T-helper 2 cell treated with Interferon-gamma antibody and Interleukin-4, amounts not matched to agents 100 ng/mL and 5 ng/mL, for 36 hours (primary cell): ENCODE results near the gene SMIM24. TPM values are rescaled to one million over a fixed set of nuclear protein-coding genes. Genes with fewer than 3 reads are reported as not detected.

ENCODE experiments used
- intact Hi-C: fragments of 100-400 bp; cut with micrococcal nuclease; formaldehyde crosslinking; loops from one replicate; pipeline ENCODE4 v1.15.1; 2023
- total RNA-seq: library from RNA; stranded (reverse); gene quantifications from 2 replicates; pipeline ENCODE4 v1.2.3, GENCODE V29; 2022

SMIM24 gene
- total RNA-seq, 1 donor from 2014 or later, result 1.5 TPM

DNA sequence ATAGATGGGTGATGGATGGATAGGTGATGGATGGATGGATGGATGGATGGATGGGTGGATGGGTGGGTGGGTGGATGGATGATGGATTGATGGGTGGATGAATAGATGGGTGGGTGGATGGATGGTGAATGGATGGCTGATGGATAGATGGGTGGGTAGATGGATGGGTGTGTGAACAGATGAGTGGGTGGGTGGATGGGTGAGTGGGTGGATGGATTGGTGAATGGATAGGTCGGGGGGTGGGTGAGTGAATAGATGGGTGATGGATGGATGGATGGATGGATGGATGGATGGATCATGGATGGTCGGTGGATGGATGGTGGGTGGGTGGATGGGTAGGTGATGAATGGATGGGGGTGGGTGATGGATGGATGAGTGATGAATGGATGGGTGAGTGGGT, 3.5 kb downstream of the SMIM24 start:
- intact Hi-C loops, result no loop called here

DNA sequence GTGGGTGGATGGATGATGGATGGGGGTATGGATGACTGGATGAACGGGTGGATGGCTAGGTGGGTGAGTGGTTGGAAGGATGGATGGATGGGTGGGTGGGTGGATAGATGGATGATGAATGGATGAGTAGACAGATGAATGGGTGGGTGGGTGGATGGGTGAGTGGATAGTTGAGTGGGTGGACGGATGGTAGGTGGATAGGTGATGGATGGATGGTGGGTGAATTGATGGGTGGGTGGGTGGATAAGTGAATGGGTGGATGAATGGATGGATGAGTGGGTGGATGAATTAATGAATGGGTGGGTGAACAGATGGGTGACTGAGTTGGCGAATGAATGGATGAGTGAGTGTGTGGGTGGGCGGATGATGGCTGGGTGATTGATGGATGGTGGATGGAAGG, 4.9 kb downstream of the SMIM24 start:
- intact Hi-C loops, result no loop called here

- intact Hi-C loops, result no loop called here
Measured at GRCh38 chr19:3474614-3475013, 5.7 kb downstream of the SMIM24 start.

DNA sequence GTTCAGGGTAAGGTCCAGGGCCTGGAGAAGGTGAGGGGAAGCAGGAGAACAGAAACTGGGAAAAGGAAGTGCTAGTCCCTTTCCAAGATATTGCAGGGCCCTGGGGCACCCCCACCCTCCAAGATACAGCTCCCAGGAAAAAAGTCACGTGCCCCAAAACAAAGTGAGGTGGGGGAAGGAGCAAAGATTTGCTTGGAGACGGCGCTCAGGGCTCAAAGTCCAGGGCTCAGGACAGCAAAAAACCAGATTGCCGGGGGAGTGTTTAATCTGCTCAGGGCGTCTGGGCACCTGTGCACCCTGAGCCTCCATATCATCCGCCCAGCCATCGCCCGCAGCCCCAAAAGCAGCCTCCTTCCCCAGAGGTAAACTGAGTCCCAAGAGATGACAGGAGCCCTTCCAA, 6.3 kb downstream of the SMIM24 start:
- intact Hi-C loops, result no loop called here

DNA sequence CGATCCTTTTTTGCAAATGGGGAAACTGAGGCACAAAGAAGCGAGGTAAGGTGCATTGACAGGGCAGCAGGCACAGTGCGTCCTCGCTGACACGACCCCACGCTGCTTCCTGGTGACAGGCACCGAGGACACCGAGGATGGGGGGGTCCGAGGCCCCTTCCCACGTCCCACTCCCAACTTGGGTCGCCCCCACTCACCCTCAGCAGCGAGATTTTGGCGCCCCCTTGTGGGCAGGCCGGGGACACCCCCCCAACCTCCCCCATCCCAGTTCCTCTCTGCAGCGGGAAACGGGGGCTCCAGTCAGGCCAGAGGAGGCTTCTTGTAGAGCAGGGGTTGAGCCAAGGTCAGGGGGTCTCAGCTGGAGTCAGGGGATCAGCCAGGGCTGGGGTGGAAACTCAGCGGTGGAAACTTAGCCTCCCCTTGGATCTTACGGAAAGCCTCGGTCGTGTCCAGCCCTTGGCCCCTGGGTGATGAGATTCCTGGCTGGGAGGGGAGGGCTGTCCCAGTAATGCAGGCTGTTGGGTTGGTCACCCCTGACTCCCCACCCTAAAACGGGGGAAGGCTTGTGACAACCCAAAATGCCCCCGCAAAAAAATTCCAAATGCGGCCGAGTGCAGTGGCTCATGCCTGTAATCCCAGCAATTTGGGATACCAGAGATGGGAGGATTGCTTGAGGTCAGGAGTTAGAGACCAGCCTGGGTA, 8.2 kb downstream of the SMIM24 start:
- intact Hi-C loops, result no loop called here

GRCh38 chr19:3470500-3471128, 9.7 kb downstream of the SMIM24 start:
- intact Hi-C loops, result no loop called here

DNA sequence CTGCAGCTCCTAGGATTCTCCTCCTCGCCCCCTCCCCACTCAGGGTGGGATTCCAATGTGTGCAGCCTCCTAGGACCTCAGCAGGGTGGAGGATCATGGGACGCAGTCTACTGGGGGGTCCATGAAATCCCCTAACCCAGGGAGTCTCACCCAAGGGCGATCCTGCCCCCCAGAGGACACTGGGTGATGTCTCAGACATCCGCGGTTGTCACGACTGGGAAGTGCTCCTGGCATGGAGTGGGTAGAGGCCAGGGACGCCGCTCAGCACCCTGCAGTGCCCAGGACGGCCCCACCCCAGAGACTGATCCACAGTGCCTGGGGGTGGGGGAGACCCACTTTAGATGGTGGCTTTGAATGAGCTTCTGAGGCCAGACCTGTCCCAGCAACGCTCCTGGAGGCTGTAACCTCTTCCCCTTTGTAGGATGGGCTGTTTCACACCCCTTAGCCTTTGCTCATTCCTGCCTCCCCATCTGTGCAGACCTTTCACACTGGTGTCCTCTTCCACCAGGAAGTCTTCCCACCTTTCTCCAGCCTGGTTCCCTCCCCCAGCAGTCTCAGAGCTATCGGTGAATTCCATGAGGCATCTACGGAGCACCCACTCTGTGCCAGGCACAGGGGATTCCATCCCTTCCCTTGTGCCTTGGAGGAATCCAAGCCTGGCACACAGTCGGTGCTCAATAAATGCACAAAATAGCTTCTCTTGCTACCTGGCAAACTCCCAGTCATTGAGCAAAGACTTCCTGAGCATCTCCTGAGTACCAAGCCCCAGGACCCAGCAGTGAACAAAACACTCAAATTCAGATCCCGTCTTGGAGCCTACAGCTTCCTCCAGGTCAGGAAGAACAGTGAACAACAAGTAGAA, 10.5 kb downstream of the SMIM24 start:
- intact Hi-C loops, result no loop called here

DNA sequence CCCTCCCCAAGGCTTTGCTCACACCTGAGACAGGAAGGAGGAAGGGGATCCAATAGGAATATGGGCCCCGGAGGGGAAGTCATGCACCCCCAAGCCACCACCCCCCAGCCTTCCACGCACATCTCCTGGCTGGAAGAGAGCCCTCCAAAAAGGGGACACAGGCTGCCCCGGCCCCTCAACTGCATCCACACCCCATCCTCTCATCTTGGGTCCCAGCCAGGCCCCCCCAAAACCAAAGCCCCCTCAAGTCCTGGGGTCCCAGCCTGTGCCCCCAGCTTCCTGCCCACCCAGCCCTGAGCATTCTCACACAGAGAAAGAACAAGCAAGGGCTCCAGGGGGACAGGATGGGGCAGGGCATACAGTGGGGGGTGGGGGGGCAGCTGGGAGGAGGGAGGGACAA, 12.1 kb downstream of the SMIM24 start:
- intact Hi-C loops, result no loop called here

DNA sequence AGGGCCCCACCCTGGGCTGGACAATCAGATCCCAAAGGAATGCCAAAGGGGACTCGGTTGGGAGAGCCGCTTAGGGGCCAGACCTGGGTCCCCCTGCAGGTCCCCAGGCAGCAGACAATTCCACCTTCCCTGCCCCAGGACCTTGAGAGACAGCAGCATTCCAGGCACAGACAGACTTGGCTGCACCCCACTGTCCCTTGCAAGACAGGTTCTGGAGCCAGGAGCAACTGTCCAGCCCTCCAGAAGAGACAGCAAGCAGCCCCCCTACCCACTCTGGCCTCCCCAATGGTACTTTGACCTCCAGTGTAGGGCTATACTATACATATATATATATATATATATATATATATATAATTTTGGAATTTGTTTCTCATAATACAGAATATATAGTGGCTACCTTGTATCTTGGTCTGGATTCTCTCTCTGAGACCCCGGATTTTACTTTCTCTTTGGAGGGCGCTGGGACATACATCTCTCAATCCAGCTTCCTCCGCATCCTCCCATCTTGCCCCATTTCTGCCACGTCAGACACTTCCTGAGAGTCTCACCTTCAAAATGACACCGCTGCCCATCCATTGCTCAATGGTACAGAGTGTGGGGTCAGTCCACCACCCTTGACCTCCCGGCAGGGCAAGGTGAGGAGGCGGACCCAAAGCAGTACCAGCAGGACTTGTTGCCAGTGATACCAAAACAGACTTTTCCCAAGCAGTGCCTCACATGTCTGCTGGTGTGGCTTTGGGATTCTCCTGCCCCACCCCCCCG, 12.7 kb downstream of the SMIM24 start:
- intact Hi-C loops, result no loop called here

DNA sequence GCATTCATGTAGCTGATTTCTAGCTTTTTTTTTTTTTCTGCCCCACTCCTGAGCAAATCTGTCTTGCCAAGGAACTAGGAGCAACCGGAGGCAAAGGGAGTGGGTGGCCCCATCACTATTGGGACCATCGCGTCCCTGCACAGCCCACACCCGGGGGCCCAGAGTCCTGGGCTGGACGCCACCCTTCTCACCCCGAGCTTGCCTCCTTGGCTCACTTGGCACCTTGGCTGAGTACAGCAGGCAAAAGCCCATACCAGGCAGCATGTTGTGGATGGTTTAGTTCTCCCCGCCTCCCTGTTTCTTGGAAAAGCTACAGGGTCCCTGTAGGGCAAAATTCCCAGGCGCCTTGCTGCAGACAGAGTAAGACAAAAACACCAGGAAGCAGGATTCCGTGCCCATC, 13.7 kb downstream of the SMIM24 start:
- intact Hi-C loops, result no loop called here

GRCh38 chr19:3465552-3465951, 14.8 kb downstream of the SMIM24 start:
- intact Hi-C loops, result no loop called here

DNA sequence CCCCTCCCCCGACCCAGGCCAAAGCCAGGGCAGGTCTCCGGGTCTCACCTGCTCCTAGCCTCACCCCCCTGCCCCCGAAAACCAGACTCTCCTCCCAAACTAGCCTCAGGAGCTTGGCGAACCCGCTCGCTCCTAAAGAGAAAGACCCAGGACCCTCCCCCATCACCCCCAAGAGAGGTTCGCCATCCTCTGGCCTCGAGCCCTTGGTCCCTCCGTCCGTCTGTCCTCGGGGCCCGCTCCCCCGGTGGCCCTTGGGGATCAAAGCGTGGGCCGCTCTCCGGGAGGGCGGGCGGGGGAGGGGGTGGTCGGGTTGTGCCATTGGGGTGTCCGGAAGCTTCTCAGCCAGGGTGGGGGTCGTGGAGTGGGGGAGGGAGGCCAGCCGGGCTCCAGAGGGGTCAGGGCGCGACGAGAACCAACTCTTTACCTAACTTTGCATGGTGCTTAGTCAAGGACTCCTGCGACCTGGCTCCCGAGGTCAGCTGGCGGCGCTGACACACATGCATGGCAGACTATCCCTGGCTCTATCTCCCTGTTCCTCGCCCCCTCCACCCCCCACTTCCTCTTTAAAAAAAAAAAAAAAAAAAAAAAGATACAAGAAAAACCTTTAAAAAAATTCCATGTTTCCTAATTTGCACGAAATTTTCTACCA, 15.6 kb downstream of the SMIM24 start:
- intact Hi-C loops, result no loop called here

DNA sequence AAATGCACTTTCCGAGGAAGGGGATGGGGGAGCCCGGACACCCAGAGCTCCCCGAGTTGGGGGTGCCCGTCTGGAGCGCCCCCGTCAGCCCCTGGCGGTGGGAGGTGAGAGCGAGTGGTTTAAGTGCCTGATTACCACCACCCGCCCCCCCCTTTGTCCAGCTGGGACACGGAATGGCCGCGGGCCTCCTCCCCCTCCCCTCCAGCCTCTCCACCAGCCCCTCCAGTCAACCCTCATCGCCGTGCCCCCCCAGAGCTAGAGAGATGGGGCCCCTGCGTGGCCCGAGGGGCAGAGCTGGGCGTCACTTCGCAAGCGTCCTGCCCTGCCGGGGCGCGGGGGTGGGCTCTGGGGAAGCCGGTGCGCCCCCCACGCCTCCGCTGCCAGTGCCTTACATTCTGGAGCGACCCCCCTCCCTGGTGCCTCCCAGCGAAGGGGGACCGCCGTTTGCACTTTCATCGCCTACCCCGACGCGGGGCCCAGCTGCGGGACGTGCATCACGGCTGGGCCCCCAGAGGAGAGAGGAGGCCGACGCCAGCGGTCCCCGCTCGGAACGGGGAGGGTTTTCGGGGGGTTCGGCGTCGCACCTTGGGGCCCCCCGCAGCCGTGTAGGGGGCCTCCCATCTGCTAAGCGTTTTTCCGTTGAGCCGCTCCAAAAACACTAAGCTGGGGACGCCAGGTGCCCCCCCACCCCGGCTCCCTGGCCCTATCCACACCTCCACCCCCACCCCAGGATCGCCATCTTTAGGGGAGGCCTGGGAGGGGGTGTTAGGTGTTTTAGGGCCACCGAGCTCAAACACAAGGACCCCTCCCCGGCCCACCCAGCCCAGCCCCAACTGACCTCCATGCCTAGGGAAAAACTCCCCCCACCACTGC, 16.4 kb downstream of the SMIM24 start:
- intact Hi-C loops, result no loop called here

GRCh38 chr19:3462991-3463713, 17.2 kb downstream of the SMIM24 start:
- intact Hi-C loops, result no loop called here

DNA sequence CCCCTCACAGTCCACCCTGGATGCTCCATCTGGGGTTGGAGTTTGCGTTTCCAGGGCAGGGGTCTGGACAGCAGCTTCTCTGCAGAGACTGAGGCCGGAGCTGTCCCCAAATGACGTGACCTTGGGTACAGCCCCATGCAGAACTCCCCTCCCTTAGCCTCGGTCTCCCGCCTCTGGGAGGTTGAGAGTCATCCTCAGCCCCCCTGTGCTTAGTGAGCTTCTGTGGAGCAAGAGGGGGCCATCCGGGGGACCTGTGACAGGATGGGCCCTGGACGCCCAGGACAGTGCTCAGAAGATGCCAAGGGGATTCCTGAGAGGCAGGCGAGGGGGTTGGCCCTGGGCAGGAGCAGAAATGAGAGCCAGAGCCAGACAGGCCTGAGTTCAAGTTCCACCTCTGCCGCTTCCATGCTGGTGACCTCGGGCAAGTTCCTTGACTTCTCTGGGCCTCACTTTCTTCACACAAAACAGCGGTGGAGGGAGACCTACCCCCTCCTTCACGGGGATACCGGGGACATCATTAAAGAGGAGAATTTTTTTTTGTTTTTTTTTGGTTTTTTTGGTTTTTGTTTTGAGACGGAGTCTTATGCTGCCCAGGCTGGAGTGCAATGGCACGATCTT, 20.3 kb downstream of the SMIM24 start:
- intact Hi-C loops, result no loop called here

DNA sequence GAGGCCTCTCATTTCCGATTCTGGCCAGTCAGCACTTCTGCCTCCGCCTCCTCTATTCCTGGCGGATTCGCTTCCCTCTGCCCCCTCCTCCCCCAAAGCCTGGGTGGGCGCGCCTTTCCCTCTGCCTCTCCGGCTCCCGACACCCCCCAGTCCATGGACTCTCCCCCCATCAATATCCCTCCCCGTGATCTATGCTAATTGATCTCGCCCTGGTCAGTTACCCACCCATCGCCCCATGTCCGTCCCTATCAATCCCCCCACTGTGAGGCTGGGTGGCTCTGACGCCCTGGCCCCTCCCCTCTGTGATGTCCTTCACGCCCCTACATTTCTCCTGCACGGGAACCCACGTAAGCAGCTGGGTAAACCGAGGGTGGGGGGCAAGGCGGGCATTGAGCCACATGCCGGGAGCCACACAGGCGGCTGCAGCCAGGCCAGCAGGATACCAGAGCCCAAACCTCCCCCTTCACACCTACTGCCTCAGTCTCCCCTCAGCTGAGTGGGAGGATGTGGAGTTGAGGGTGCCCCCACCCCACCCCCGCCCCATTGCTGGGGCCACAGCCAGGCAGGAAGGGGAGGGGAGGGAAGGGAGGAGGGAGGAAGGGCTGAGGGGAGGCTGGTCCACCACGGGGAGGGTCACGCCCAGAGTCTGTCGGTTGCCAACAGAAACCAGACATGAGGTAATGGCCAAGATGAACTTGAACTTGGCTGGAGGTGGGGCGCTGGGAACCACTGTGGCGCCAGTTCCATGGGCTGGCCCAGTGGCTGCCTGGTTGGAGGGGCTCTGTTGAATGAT, 21.0 kb downstream of the SMIM24 start:
- intact Hi-C loops, result no loop called here

DNA sequence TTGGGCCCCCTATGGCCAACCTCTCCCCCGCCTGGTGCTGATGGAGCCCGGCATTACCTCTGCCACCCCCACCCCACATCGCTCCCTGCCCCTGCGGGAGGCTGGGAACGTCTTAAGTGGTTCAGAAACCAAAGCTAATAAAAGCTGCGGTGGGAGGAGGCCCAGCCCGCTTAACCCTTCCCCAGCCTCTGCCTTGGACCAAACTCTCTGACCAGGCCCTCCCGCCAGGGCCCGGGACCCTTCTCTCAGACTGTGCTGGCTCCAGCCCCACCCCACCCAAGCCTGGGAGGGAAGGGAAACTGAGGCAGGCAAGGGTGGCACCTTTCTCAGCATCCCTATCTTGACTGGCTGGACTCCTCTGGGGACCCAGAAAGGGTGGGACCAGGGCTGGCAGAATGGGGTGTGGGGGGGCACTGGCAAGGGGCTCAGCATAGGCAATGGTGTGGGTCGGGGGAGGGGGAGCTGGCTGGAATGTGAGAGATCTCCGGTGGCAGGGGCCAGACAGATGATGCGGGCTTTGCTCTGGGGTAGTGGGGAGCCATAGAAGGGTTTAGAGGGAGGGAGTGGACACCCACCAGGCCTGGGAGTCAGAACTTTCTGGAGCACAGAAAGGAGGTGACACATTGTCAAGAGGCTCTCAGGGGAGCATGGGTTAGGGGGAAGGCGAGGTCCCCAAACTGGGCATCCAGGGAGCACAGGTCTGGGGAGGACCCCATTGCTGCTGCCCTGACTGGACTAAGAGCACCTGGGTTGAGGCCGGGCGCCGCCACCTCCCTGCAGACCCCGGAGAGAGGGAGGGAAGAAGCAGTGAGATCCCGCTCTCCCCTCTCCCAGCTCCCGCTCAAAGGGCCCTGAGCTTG, 21.9 kb downstream of the SMIM24 start:
- intact Hi-C loops, result no loop called here
